ENCODE measurements around the gene GPC5.

The GPC5 gene

GRCh38 chr13:91988331-91988730 is 589.9 kb downstream of the GPC5 start:
- CTCF ChIA-PET = no interaction called here
- DNase-seq (ENCODE audit: extremely low spot score) = no peak
- TF ChIP-seq ARNT (IDR thresholded peaks at IDR 0.05) = no peak
- TF ChIP-seq SUZ12 (IDR thresholded peaks at IDR 0.05) = no peak
- TF ChIP-seq BHLHE40 (IDR thresholded peaks at IDR 0.05; ENCODE audit: borderline replicate concordance) = no peak
- no peak for TF ChIP-seq CTBP1 (IDR thresholded peaks at IDR 0.05; ENCODE audit: borderline replicate concordance)
- TF ChIP-seq SP1 (IDR thresholded peaks at IDR 0.05) = no peak
- no peak for TF ChIP-seq TARDBP (IDR thresholded peaks at IDR 0.05)
- no peak for TF ChIP-seq L3MBTL2 (conservative IDR thresholded peaks at IDR 0.05)
- no peak for TF ChIP-seq PKNOX1 (IDR thresholded peaks at IDR 0.05)
- TF ChIP-seq FOXK2 (IDR thresholded peaks at IDR 0.05) = no peak
- POLR2A ChIA-PET = no interaction called here

- ChIA-PET POLR2A (no interaction called here), CTCF (no interaction called here)
- TF ChIP-seq ZNF384 (IDR thresholded peaks at IDR 0.05) = no peak
- TF ChIP-seq L3MBTL2 (conservative IDR thresholded peaks at IDR 0.05) = no peak
- no peak for TF ChIP-seq PKNOX1 (IDR thresholded peaks at IDR 0.05)
- DNase-seq (ENCODE audit: extremely low spot score) = no peak
Measured at GRCh38 chr13:92012787-92013186, 614.4 kb downstream of the GPC5 start.

- POLR2A ChIA-PET = no interaction called here
- no peak for DNase-seq (ENCODE audit: extremely low spot score)
- CTCF ChIA-PET = no interaction called here
- TF ChIP-seq LEF1 (IDR thresholded peaks at IDR 0.05; ENCODE audit: borderline replicate concordance) (no peak), PKNOX1 (IDR thresholded peaks at IDR 0.05) (no peak), FOXK2 (IDR thresholded peaks at IDR 0.05) (no peak), FOXM1 (IDR thresholded peaks at IDR 0.05; ENCODE audit: borderline replicate concordance) (no peak), ELF4 (IDR thresholded peaks at IDR 0.05) (no peak), NFRKB (IDR thresholded peaks at IDR 0.05) (no peak), SP1 (IDR thresholded peaks at IDR 0.05) (no peak), HDGF (IDR thresholded peaks at IDR 0.05; ENCODE audit: borderline replicate concordance) (no peak), BHLHE40 (IDR thresholded peaks at IDR 0.05; ENCODE audit: borderline replicate concordance) (no peak), ARNT (IDR thresholded peaks at IDR 0.05) (no peak), TARDBP (IDR thresholded peaks at IDR 0.05) (no peak), ZNF384 (IDR thresholded peaks at IDR 0.05) (no peak)
Measured at GRCh38 chr13:92017737-92018136, 619.3 kb downstream of the GPC5 start.

GRCh38 chr13:92028695-92029094 is 630.3 kb downstream of the GPC5 start:
- ChIA-PET POLR2A (no interaction called here), CTCF (no interaction called here)
- TF ChIP-seq FOXM1 (IDR thresholded peaks at IDR 0.05; ENCODE audit: borderline replicate concordance) (no peak), FOXK2 (IDR thresholded peaks at IDR 0.05) (no peak), ELF4 (IDR thresholded peaks at IDR 0.05) (no peak), HDGF (IDR thresholded peaks at IDR 0.05; ENCODE audit: borderline replicate concordance) (no peak), LEF1 (IDR thresholded peaks at IDR 0.05; ENCODE audit: borderline replicate concordance) (no peak), ZNF384 (IDR thresholded peaks at IDR 0.05) (no peak), SP1 (IDR thresholded peaks at IDR 0.05) (no peak), NFRKB (IDR thresholded peaks at IDR 0.05) (no peak), ARNT (IDR thresholded peaks at IDR 0.05) (no peak), SUZ12 (IDR thresholded peaks at IDR 0.05) (no peak), L3MBTL2 (conservative IDR thresholded peaks at IDR 0.05) (no peak), PKNOX1 (IDR thresholded peaks at IDR 0.05) (no peak), CTBP1 (IDR thresholded peaks at IDR 0.05; ENCODE audit: borderline replicate concordance) (no peak), BHLHE40 (IDR thresholded peaks at IDR 0.05; ENCODE audit: borderline replicate concordance) (no peak), TARDBP (IDR thresholded peaks at IDR 0.05) (no peak), FOXA1 (IDR thresholded peaks at IDR 0.05) (no peak)
- DNase-seq (ENCODE audit: extremely low spot score) = no peak

GRCh38 chr13:92029641-92030040 is 631.2 kb downstream of the GPC5 start:
- CTCF ChIA-PET = interaction anchor here (0.9 kb wide), 1 partner anchor 83 kb away, joined by 3 read pairs; no protein-coding TSS in a partner anchor
- no peak for DNase-seq (ENCODE audit: extremely low spot score)
- TF ChIP-seq HDGF (IDR thresholded peaks at IDR 0.05; ENCODE audit: borderline replicate concordance) (no peak), PKNOX1 (IDR thresholded peaks at IDR 0.05) (no peak), ARNT (IDR thresholded peaks at IDR 0.05) (no peak), NFRKB (IDR thresholded peaks at IDR 0.05) (no peak), ELF4 (IDR thresholded peaks at IDR 0.05) (no peak), SUZ12 (IDR thresholded peaks at IDR 0.05) (no peak), FOXM1 (IDR thresholded peaks at IDR 0.05; ENCODE audit: borderline replicate concordance) (no peak), CTBP1 (IDR thresholded peaks at IDR 0.05; ENCODE audit: borderline replicate concordance) (no peak), L3MBTL2 (conservative IDR thresholded peaks at IDR 0.05) (no peak), LEF1 (IDR thresholded peaks at IDR 0.05; ENCODE audit: borderline replicate concordance) (no peak), ZNF384 (IDR thresholded peaks at IDR 0.05) (no peak), TARDBP (IDR thresholded peaks at IDR 0.05) (no peak), FOXK2 (IDR thresholded peaks at IDR 0.05) (no peak), BHLHE40 (IDR thresholded peaks at IDR 0.05; ENCODE audit: borderline replicate concordance) (no peak), FOXA1 (IDR thresholded peaks at IDR 0.05) (no peak), SP1 (IDR thresholded peaks at IDR 0.05) (no peak)
- POLR2A ChIA-PET = no interaction called here

All from HEK293T (cell line).